Vagina (tissue), 2 donors: ENCODE results near the gene NUP210L. TPM values are rescaled to one million over a fixed set of nuclear protein-coding genes. Genes with fewer than 3 reads are reported as not detected.

Source experiments
- DNase-seq, 2 donors: peaks; one replicate each; pipeline ENCODE4 v3.0.0-alpha.2; 2017; ENCODE audit errors: extremely low spot score in 2 of 2
- H3K27ac ChIP-seq: fragments of 200-600 bp; sonication (generic); one replicate; pipeline ENCODE4 v1.5.1; 2019
- H3K27me3 ChIP-seq: fragments of 200-600 bp; sonication (generic); one replicate; pipeline ENCODE4 v1.5.1; 2019
- H3K36me3 ChIP-seq, 2 donors: fragments of 200-600 bp; sonication (generic); one replicate each; pipeline ENCODE4 v1.5.1; 2017 to 2019
- H3K4me1 ChIP-seq: fragments of 200-600 bp; sonication (generic); one replicate; pipeline ENCODE4 v1.5.1; 2019
- H3K4me3 ChIP-seq, 2 donors: fragments of 200-600 bp; sonication (generic); 1 replicate in 1 of 2; 2 replicates in 1 of 2; pipeline ENCODE4 v1.5.1; 2016 to 2019
- H3K9me3 ChIP-seq: fragments of 200-600 bp; sonication (generic); one replicate; pipeline ENCODE4 v1.5.1; 2019
- POLR2A ChIP-seq, 2 donors: fragments of 450-650 bp; IDR thresholded peaks; one replicate each; pipeline ENCODE4 v1.6.1; 2017; ENCODE audit warnings: antibody characterized with exemption in 2 of 2, mild to moderate bottlenecking in 2 of 2, moderate library complexity in 2 of 2
- POLR2AphosphoS5 ChIP-seq, 2 donors: sonication (generic); formaldehyde crosslinking; IDR thresholded peaks; one replicate each; pipeline ENCODE4 v1.9.0; 2017; ENCODE audit warnings: antibody characterized with exemption in 2 of 2, mild to moderate bottlenecking in 2 of 2, low read depth in 1 of 2; ENCODE audit not compliant: insufficient read depth in 1 of 2
- intact Hi-C: fragments of 100-400 bp; cut with DNase I; formaldehyde crosslinking; loops from one replicate; pipeline ENCODE4 v1.15.1; 2023
- total RNA-seq: library from RNA; depleted of rRNA; stranded (reverse); fragments of >200 nt; gene quantifications from one replicate; pipeline ENCODE4 v1.2.3, GENCODE V29; 2016
- TF ChIP-seq, protein P1 (sequence below), 3 experiments: fragments of 450-650 bp in 2 of 3; fragments of 200-600 bp in 1 of 3; sonication (generic) in 1 of 3; IDR thresholded peaks; one replicate each; pipeline ENCODE4 v1.5.1; 2017 to 2019; ENCODE audit warnings: antibody characterized with exemption in 3 of 3, mild to moderate bottlenecking in 2 of 3, moderate library complexity in 2 of 3

The NUP210L gene
- not detected for total RNA-seq

DNA sequence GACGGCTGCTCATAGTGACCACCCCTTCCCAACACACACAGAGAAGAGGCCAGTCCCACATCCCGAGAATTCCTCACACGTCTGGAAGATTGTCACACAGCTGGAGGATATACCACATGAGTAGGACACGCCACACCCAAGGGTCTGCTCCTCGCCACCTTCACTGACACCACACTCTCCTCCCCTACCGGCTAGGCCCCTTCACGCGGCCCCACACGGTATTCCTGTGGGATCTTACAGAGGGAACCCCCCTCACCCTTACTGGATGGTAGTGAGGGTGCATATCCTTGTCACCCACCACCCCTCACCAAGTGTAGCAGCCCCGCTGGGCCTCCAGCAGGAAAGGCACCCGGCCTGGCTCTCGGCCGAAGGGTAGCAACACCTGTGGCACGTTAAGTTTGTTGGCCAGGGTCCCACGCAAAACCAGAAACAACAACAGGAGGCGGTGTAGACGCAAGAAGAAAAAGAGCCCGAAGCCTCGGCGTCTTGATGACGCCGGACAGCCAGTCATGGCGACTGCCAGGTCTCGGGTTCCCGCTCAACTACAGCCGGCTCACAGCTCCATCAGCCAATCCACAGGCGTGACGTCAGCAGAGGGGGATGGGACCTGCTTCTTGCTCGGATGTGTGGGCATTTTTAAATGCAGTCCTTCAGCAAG, at the start of gene NUP210L:
Gene NUP210L (minus strand): TSS at position 540 of the 658 bp plus-strand sequence.
- Histone ChIP-seq H3K9me3 (no peaks in the 10 kb centered on the region), H3K27me3 (no peaks in the 10 kb centered on the region), H3K27ac (peak within 1 kb of the TSS; percentile 43), H3K4me1 (peaks cover 12% of the 10 kb centered on the region), H3K4me3 (peak within 1 kb of the TSS in 1 of 2 donors; percentile 0), H3K36me3 (peaks cover 0 to 27% of the 10 kb centered on the region in 2 donors)
- intact Hi-C loops: no loop called here
- no peak for DNase-seq
- TF ChIP-seq POLR2AphosphoS5 (IDR thresholded peaks at IDR 0.05; ENCODE audit: insufficient read depth in 1 of 2, low read depth in 1 of 2) (peak in 1 of 2 donors; percentile 54), POLR2A (IDR thresholded peaks at IDR 0.05) (no peak)
- TF ChIP-seq, protein P1, sequence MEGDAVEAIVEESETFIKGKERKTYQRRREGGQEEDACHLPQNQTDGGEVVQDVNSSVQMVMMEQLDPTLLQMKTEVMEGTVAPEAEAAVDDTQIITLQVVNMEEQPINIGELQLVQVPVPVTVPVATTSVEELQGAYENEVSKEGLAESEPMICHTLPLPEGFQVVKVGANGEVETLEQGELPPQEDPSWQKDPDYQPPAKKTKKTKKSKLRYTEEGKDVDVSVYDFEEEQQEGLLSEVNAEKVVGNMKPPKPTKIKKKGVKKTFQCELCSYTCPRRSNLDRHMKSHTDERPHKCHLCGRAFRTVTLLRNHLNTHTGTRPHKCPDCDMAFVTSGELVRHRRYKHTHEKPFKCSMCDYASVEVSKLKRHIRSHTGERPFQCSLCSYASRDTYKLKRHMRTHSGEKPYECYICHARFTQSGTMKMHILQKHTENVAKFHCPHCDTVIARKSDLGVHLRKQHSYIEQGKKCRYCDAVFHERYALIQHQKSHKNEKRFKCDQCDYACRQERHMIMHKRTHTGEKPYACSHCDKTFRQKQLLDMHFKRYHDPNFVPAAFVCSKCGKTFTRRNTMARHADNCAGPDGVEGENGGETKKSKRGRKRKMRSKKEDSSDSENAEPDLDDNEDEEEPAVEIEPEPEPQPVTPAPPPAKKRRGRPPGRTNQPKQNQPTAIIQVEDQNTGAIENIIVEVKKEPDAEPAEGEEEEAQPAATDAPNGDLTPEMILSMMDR (IDR thresholded peaks at IDR 0.05): no peak

DNA sequence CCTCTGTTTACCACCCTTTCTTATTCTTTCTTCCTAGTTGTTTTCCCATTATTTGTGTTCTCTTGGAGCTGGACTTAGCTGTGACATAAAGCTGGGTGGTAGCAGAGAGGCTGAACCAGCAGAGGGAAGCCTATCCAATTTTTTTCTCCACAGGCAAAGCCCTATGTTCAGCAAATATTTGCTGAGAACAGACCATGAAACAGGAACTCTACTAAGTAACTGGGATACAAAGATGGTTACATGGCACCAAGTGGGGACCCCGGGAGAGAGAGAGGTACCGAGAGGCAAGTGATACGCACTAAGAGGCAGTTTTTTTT, 44.6 kb upstream of the NUP210L start:
- TF ChIP-seq POLR2AphosphoS5 (IDR thresholded peaks at IDR 0.05; ENCODE audit: insufficient read depth in 1 of 2, low read depth in 1 of 2) (no peak), POLR2A (IDR thresholded peaks at IDR 0.05) (no peak)
- TF ChIP-seq, protein P1 (IDR thresholded peaks at IDR 0.05): no peak
- H3K4me1 ChIP-seq: peaks cover 13% of the 10 kb centered on the region
- no peak overlapping the region for H3K4me3 ChIP-seq
- no peaks in the 10 kb centered on the region for H3K36me3 ChIP-seq
- H3K27me3 ChIP-seq: no peaks in the 10 kb centered on the region
- no peak for DNase-seq
- no peaks in the 10 kb centered on the region for H3K9me3 ChIP-seq
- intact Hi-C loops: no loop called here
- H3K27ac ChIP-seq: peak overlapping the region; percentile 31

DNA sequence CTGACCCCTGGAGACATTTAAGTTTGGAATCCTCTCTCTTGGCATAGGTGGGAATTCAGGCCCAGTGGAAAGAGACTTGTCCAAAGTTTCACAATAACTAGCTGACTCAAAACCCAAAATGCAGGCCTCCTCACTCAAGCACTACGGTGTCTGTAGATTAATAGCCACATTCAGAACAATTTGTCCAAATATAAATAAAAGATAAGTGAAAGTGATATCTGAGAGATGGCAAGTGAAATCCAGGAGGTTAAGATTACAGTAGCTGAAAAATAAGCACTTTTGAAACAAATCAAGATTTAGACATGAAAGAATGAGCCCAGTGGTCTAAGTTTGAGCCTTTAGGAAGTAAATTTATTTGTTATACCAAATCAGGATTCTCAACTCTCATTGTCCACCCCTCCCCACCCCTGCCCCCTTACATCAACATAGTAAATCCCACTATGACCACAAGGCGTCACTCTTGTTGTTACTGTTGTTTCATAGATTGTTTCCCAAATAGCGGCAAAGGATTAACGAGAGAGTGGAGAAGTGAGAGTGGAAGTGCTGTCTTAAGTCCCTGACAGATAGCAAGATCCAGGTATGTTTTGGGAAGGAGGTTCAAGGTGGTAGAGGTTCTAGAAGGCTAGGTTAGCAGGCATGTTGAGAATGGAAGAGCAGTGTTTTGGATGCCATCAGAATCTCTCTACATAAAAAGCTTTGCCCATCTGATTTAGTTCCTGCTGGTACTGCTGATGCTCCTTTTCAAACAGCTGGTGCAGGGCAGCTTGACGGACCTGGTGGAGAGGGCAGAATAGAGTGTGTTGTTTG, 44.1 kb upstream of the NUP210L start:
- no peaks in the 10 kb centered on the region for H3K36me3 ChIP-seq
- DNase-seq: no peak
- H3K4me1 ChIP-seq: peaks cover 17% of the 10 kb centered on the region
- H3K9me3 ChIP-seq: no peaks in the 10 kb centered on the region
- H3K27me3 ChIP-seq: no peaks in the 10 kb centered on the region
- TF ChIP-seq POLR2AphosphoS5 (IDR thresholded peaks at IDR 0.05; ENCODE audit: insufficient read depth in 1 of 2, low read depth in 1 of 2) (peak in 1 of 2 donors; percentile 40), POLR2A (IDR thresholded peaks at IDR 0.05) (no peak)
- TF ChIP-seq, protein P1 (IDR thresholded peaks at IDR 0.05): peak in 1 of 3 experiments; percentile 46
- intact Hi-C loops: no loop called here
- H3K27ac ChIP-seq: peak overlapping the region; percentile 31
- H3K4me3 ChIP-seq: no peak overlapping the region

- H3K27ac ChIP-seq: no peak overlapping the region
- H3K36me3 ChIP-seq: no peaks in the 10 kb centered on the region
- TF ChIP-seq, protein P1 (IDR thresholded peaks at IDR 0.05): no peak
- no peak for TF ChIP-seq POLR2AphosphoS5 (IDR thresholded peaks at IDR 0.05; ENCODE audit: insufficient read depth in 1 of 2, low read depth in 1 of 2)
- TF ChIP-seq POLR2A (IDR thresholded peaks at IDR 0.05): no peak
- DNase-seq: no peak
- no peak overlapping the region for H3K4me3 ChIP-seq
- intact Hi-C loops: no loop called here
- no peaks in the 10 kb centered on the region for H3K27me3 ChIP-seq
- peaks cover 14% of the 10 kb centered on the region for H3K4me1 ChIP-seq
- no peaks in the 10 kb centered on the region for H3K9me3 ChIP-seq
Observed at GRCh38 chr1:154193821-154194220, 38.9 kb upstream of the NUP210L start.

GRCh38 chr1:154192476-154192875, 37.6 kb upstream of the NUP210L start:
- Histone ChIP-seq H3K4me1 (peaks cover 14% of the 10 kb centered on the region), H3K36me3 (no peaks in the 10 kb centered on the region), H3K27ac (peak overlapping the region; percentile 42), H3K9me3 (no peaks in the 10 kb centered on the region), H3K4me3 (peak overlapping the region in 1 of 2 donors; percentile 1), H3K27me3 (no peaks in the 10 kb centered on the region)
- TF ChIP-seq POLR2AphosphoS5 (IDR thresholded peaks at IDR 0.05; ENCODE audit: insufficient read depth in 1 of 2, low read depth in 1 of 2): no peak
- no peak for TF ChIP-seq POLR2A (IDR thresholded peaks at IDR 0.05)
- TF ChIP-seq, protein P1 (IDR thresholded peaks at IDR 0.05): no peak
- intact Hi-C loops: no loop called here
- DNase-seq: no peak
